WTC11 (cell line): ENCODE measurements around the gene PAOX. TPM values are rescaled to one million over a fixed set of nuclear protein-coding genes. Genes with fewer than 3 reads are reported as not detected.
"Not testable (repeated sequence)": the region's sequence is repeated elsewhere in the genome, so short reads cannot be mapped to it uniquely, and the experiment has no call there.

Experiments used
- ATAC-seq: fragments of 200-7000 bp; cut with Tn5 transposase; 2 replicates; pipeline ENCODE4 v1.10.0; 2021; ENCODE audit warnings: mild to moderate bottlenecking, moderate library complexity
- CTCF ChIA-PET: fragments of 300-600 bp; sonication (Branson Sonifier 250); formaldehyde crosslinking; loops from one replicate; lab custom pipeline; 2021; ENCODE audit warnings: antibody characterized with exemption; lab: Charles Lee
- POLR2A ChIA-PET: fragments of 350-600 bp; sonication (Branson Sonifier 250); formaldehyde crosslinking; loops from one replicate; lab custom pipeline; 2021; ENCODE audit warnings: antibody characterized with exemption; lab: Charles Lee
- DNase-seq: peaks from one replicate; pipeline ENCODE4 v3.0.0; 2021; ENCODE audit warnings: low spot score
- H3K27ac Mint-ChIP-seq: 2 replicates; pipeline ENCODE4 v1.8.0; 2021; ENCODE audit warnings: mixed read lengths
- H3K27me3 Mint-ChIP-seq: 2 replicates; pipeline ENCODE4 v1.8.0; 2021; ENCODE audit warnings: low read depth, mild to moderate bottlenecking, moderate library complexity, mixed read lengths
- H3K36me3 Mint-ChIP-seq: 2 replicates; pipeline ENCODE4 v1.8.0; 2021; ENCODE audit warnings: mixed read lengths
- H3K4me1 Mint-ChIP-seq: 2 replicates; pipeline ENCODE4 v1.8.0; 2022; ENCODE audit warnings: mixed read lengths
- H3K4me3 Mint-ChIP-seq: 2 replicates; pipeline ENCODE4 v1.8.0; 2021; ENCODE audit warnings: mild to moderate bottlenecking, moderate library complexity, mixed read lengths
- H3K9me3 Mint-ChIP-seq: 2 replicates; pipeline ENCODE4 v1.8.0; 2021; ENCODE audit warnings: mixed read lengths
- CTCF ChIP-seq: fragments of 200-600 bp; IDR thresholded peaks from 2 replicates; pipeline ENCODE4 v1.8.0; 2022; ENCODE audit warnings: antibody characterized with exemption
- ERG ChIP-seq: fragments of 250-450 bp; sonication (Bioruptor Pico); IDR thresholded peaks from 2 replicates; pipeline ENCODE4 v1.8.0; 2021; ENCODE audit warnings: mild to moderate bottlenecking
- ESRRA ChIP-seq: sonication (generic); formaldehyde crosslinking; IDR thresholded peaks from 2 replicates; pipeline ENCODE4 v1.8.1; 2022; ENCODE audit warnings: mild to moderate bottlenecking, missing genetic modification reagents, borderline replicate concordance
- HMGXB4 ChIP-seq: sonication (generic); formaldehyde crosslinking; IDR thresholded peaks from 2 replicates; pipeline ENCODE4 v1.8.1; 2023; ENCODE audit warnings: mild to moderate bottlenecking, moderate library complexity, missing genetic modification reagents
- JUN ChIP-seq: sonication (generic); formaldehyde crosslinking; IDR thresholded peaks from 2 replicates; pipeline ENCODE4 v1.8.0; 2023; ENCODE audit warnings: mild to moderate bottlenecking, missing genetic modification reagents
- MXD4 ChIP-seq: fragments of 250-450 bp; sonication (Bioruptor Pico); IDR thresholded peaks from 2 replicates; pipeline ENCODE4 v1.8.0; 2021; ENCODE audit warnings: mild to moderate bottlenecking, moderate library complexity, borderline replicate concordance
- NFYB ChIP-seq: sonication (generic); formaldehyde crosslinking; conservative IDR thresholded peaks from 2 replicates; pipeline ENCODE4 v1.8.0; 2022; ENCODE audit warnings: low read depth, missing genetic modification reagents
- NR2C2 ChIP-seq: sonication (generic); formaldehyde crosslinking; IDR thresholded peaks from 2 replicates; pipeline ENCODE4 v1.8.0; 2022; ENCODE audit warnings: mild to moderate bottlenecking, missing genetic modification reagents
- PRRX2 ChIP-seq: fragments of 250-450 bp; sonication (Bioruptor Pico); IDR thresholded peaks from 2 replicates; pipeline ENCODE4 v1.8.0; 2021; ENCODE audit warnings: mild to moderate bottlenecking
- SOX15 ChIP-seq: fragments of 250-450 bp; sonication (Bioruptor Pico); IDR thresholded peaks from 2 replicates; pipeline ENCODE4 v1.9.0; 2021; ENCODE audit warnings: mild to moderate bottlenecking
- SP1 ChIP-seq: sonication (generic); formaldehyde crosslinking; conservative IDR thresholded peaks from 2 replicates; pipeline ENCODE4 v1.8.1; 2022; ENCODE audit warnings: missing genetic modification reagents
- TEAD1 ChIP-seq: sonication (generic); formaldehyde crosslinking; IDR thresholded peaks from 2 replicates; pipeline ENCODE4 v1.8.0; 2022; ENCODE audit warnings: mild to moderate bottlenecking, missing genetic modification reagents
- USF2 ChIP-seq: sonication (generic); formaldehyde crosslinking; IDR thresholded peaks from 2 replicates; pipeline ENCODE4 v1.8.1; 2023; ENCODE audit warnings: mild to moderate bottlenecking, missing genetic modification reagents, moderate library complexity
- ZNF121 ChIP-seq: sonication (generic); formaldehyde crosslinking; IDR thresholded peaks from 2 replicates; pipeline ENCODE4 v1.8.0; 2023; ENCODE audit warnings: missing genetic modification reagents
- ZNF138 ChIP-seq: sonication (generic); formaldehyde crosslinking; conservative IDR thresholded peaks from 2 replicates; pipeline ENCODE4 v1.8.1; 2022; ENCODE audit warnings: mild to moderate bottlenecking, moderate library complexity, missing genetic modification reagents
- ZNF219 ChIP-seq: sonication (generic); formaldehyde crosslinking; IDR thresholded peaks from 2 replicates; pipeline ENCODE4 v1.8.0; 2023; ENCODE audit warnings: missing genetic modification reagents, mild to moderate bottlenecking, borderline replicate concordance
- ZNF317 ChIP-seq: sonication (generic); formaldehyde crosslinking; IDR thresholded peaks from 2 replicates; pipeline ENCODE4 v1.8.1; 2023; ENCODE audit warnings: low read depth, mild to moderate bottlenecking, moderate library complexity, missing genetic modification reagents, borderline replicate concordance
- ZNF396 ChIP-seq: fragments of 250-450 bp; sonication (Bioruptor Pico); IDR thresholded peaks from 2 replicates; pipeline ENCODE4 v1.8.0; 2021; ENCODE audit warnings: mild to moderate bottlenecking, moderate library complexity, borderline replicate concordance
- ZNF425 ChIP-seq: fragments of 250-450 bp; sonication (Bioruptor Pico); conservative IDR thresholded peaks from 2 replicates; pipeline ENCODE4 v1.9.0; 2021; ENCODE audit warnings: mild to moderate bottlenecking
- ZNF512 ChIP-seq: sonication (generic); formaldehyde crosslinking; IDR thresholded peaks from 2 replicates; pipeline ENCODE4 v1.8.1; 2022; ENCODE audit warnings: missing genetic modification reagents, borderline replicate concordance
- total RNA-seq: library from RNA; stranded (reverse); gene quantifications from 3 replicates; pipeline ENCODE4 v1.2.3, GENCODE V29; 2021

The PAOX gene
- total RNA-seq, 1 experiment from 2014 or later: 3.6 TPM

GRCh38 chr10:133366751-133367150 is 12.3 kb upstream of the PAOX start:
- Mint-ChIP-seq H3K27me3 (no peaks in the 10 kb centered on the region), H3K9me3 (no peaks in the 10 kb centered on the region), H3K36me3 (peaks cover 54% of the 10 kb centered on the region), H3K27ac (no peak overlapping the region), H3K4me3 (no peak overlapping the region), H3K4me1 (no peaks in the 10 kb centered on the region)
- POLR2A ChIA-PET: no interaction called here
- TF ChIP-seq SP1: no peak
- no peak for TF ChIP-seq PRRX2
- TF ChIP-seq NFYB: no peak
- TF ChIP-seq ZNF396: no peak
- TF ChIP-seq USF2 (CRISPR knock-in tag): no peak
- no peak for TF ChIP-seq ERG (CRISPR knock-in tag)
- no peak for TF ChIP-seq ZNF219
- no peak for TF ChIP-seq HMGXB4
- no peak for TF ChIP-seq ZNF512 (CRISPR knock-in tag)
- CTCF ChIA-PET: no interaction called here
- no peak for ATAC-seq
- no peak for DNase-seq

GRCh38 chr10:133367461-133367860 is 11.6 kb upstream of the PAOX start:
- H3K27ac Mint-ChIP-seq, DNase-seq, H3K4me3 Mint-ChIP-seq, CTCF ChIA-PET, H3K4me1 Mint-ChIP-seq, H3K9me3 Mint-ChIP-seq, ATAC-seq, POLR2A ChIA-PET, H3K27me3 Mint-ChIP-seq: not testable (repeated sequence)
- H3K36me3 Mint-ChIP-seq: peaks cover 47% of the 10 kb centered on the region

GRCh38 chr10:133368153-133368552 is 10.9 kb upstream of the PAOX start:
- Mint-ChIP-seq H3K4me1 (peaks cover 2% of the 10 kb centered on the region; the same call in 1 of the 2 replicates), H3K9me3 (no peaks in the 10 kb centered on the region), H3K27me3 (no peaks in the 10 kb centered on the region), H3K27ac (no peak overlapping the region), H3K36me3 (peaks cover 40% of the 10 kb centered on the region), H3K4me3 (no peak overlapping the region)
- DNase-seq (no peak), ATAC-seq (no peak)
- POLR2A ChIA-PET: no interaction called here
- no peak for TF ChIP-seq ZNF138 (CRISPR knock-in tag)
- TF ChIP-seq TEAD1 (CRISPR knock-in tag): no peak
- TF ChIP-seq ESRRA: no peak
- no peak for TF ChIP-seq USF2 (CRISPR knock-in tag)
- no peak for TF ChIP-seq SP1
- CTCF ChIA-PET: no interaction called here

GRCh38 chr10:133370030-133370786 is 8.9 kb upstream of the PAOX start:
- POLR2A ChIA-PET: no interaction called here
- Mint-ChIP-seq H3K27ac (no peak overlapping the region), H3K9me3 (no peaks in the 10 kb centered on the region), H3K27me3 (peaks cover 15% of the 10 kb centered on the region), H3K4me3 (no peak overlapping the region), H3K4me1 (peaks cover 2% of the 10 kb centered on the region; the same call in 1 of the 2 replicates), H3K36me3 (peaks cover 31% of the 10 kb centered on the region)
- CTCF ChIA-PET: no interaction called here
- no peak for ATAC-seq
- DNase-seq: no peak
- TF ChIP-seq ZNF121 (CRISPR knock-in tag) (no peak), JUN (no peak), NR2C2 (CRISPR knock-in tag) (no peak), ZNF317 (CRISPR knock-in tag) (no peak), SOX15 (no peak), ZNF425 (CRISPR knock-in tag) (no peak), MXD4 (no peak), CTCF (no peak)
